IMR-90 (cell line): ENCODE results near the gene M6PR. TPM values are rescaled to one million over a fixed set of nuclear protein-coding genes. Genes with fewer than 3 reads are reported as not detected.

Experiments used
- ATAC-seq: fragments of 200-7000 bp; cut with Tn5 transposase; 2 replicates; pipeline ENCODE4 v1.9.1; 2020; ENCODE audit warnings: low read depth, mild to moderate bottlenecking, moderate library complexity
- BruUV-seq: library from RNA; stranded (reverse); fragments of 400-500 nt; replicated peaks from 2 replicates; lab custom pipeline; 2021; lab: Mats Ljungman, UMichigan
- CTCF ChIA-PET: fragments of 300-600 bp; formaldehyde crosslinking; extraction: SDS; loops from one replicate; lab custom pipeline; 2021; ENCODE audit warnings: antibody characterized with exemption; lab: Yijun Ruan, JAX
- POLR2A ChIA-PET: fragments of 300-600 bp; sonication (Branson Sonifier 250); formaldehyde crosslinking; loops from one replicate; lab custom pipeline; 2022; ENCODE audit warnings: antibody characterized with exemption; ENCODE audit not compliant: unreplicated experiment; lab: Charles Lee
- DNase-seq: peaks from one replicate; pipeline ENCODE4 v3.0.0; 2013
- H2AFZ ChIP-seq: replicated peaks from 2 replicates; pipeline ENCODE3; 2013; ENCODE audit warnings: low read length, mild to moderate bottlenecking; ENCODE audit not compliant: poor library complexity
- H2AK5ac ChIP-seq: 2 replicates; pipeline ENCODE4 v1.6.1; 2013; ENCODE audit warnings: low read depth, low read length, inconsistent platforms
- H2AK9ac ChIP-seq: replicated peaks from 2 replicates; pipeline ENCODE3; 2013; ENCODE audit warnings: mild to moderate bottlenecking, low read depth, low read length, moderate library complexity; ENCODE audit not compliant: poor library complexity
- H2BK120ac ChIP-seq: 2 replicates; pipeline ENCODE4 v1.6.1; 2013; ENCODE audit warnings: low read depth, low read length, inconsistent platforms
- H2BK15ac ChIP-seq: 3 replicates; pipeline ENCODE4 v1.6.1; 2013; ENCODE audit warnings: low read depth, low read length, inconsistent platforms
- H2BK20ac ChIP-seq: 2 replicates; pipeline ENCODE4 v1.6.1; 2013; ENCODE audit warnings: low read depth, mild to moderate bottlenecking, inconsistent platforms, low read length, moderate library complexity
- H2BK5ac ChIP-seq: 2 replicates; pipeline ENCODE4 v1.6.1; 2013; ENCODE audit warnings: mild to moderate bottlenecking, low read depth, low read length, inconsistent platforms; ENCODE audit not compliant: poor library complexity, severe bottlenecking
- H3K14ac ChIP-seq: replicated peaks from 2 replicates; pipeline ENCODE4 v1.6.1; 2013; ENCODE audit warnings: low read depth, low read length, inconsistent platforms
- H3K18ac ChIP-seq: 2 replicates; pipeline ENCODE4 v1.6.1; 2013; ENCODE audit warnings: low read depth, low read length, control low read depth
- H3K23ac ChIP-seq: 2 replicates; pipeline ENCODE4 v1.6.1; 2013; ENCODE audit warnings: low read depth, low read length, inconsistent platforms
- H3K27ac ChIP-seq: 2 replicates; pipeline ENCODE4 v1.5.1; 2013; ENCODE audit warnings: mild to moderate bottlenecking, control low read depth, low read length; ENCODE audit not compliant: insufficient read depth
- H3K27me3 ChIP-seq: 2 replicates; pipeline ENCODE4 v1.6.1; 2013; ENCODE audit warnings: low read length; ENCODE audit not compliant: control insufficient read depth, insufficient read depth
- H3K36me3 ChIP-seq: 2 replicates; pipeline ENCODE4 v1.6.1; 2013; ENCODE audit warnings: low read length, mixed read lengths; ENCODE audit not compliant: control insufficient read depth, insufficient read depth
- H3K4ac ChIP-seq: 2 replicates; pipeline ENCODE4 v1.6.1; 2013; ENCODE audit warnings: low read depth, low read length, inconsistent platforms
- H3K4me1 ChIP-seq: 2 replicates; pipeline ENCODE4 v1.6.1; 2013; ENCODE audit warnings: low read length, mixed read lengths; ENCODE audit not compliant: control insufficient read depth, insufficient read depth
- H3K4me2 ChIP-seq: 2 replicates; pipeline ENCODE4 v1.6.1; 2013; ENCODE audit warnings: low read depth, mild to moderate bottlenecking, control low read depth, low read length, moderate library complexity
- H3K4me3 ChIP-seq: 2 replicates; pipeline ENCODE4 v1.5.1; 2013; ENCODE audit warnings: low read depth, mild to moderate bottlenecking, control low read depth, low read length, moderate library complexity; ENCODE audit not compliant: insufficient read depth
- H3K56ac ChIP-seq: 2 replicates; pipeline ENCODE4 v1.6.1; 2013; ENCODE audit warnings: low read length, inconsistent platforms; ENCODE audit not compliant: insufficient read depth; ENCODE audit errors: extremely low read depth
- H3K79me1 ChIP-seq, 2 experiments: 2 replicates each; pipeline ENCODE4 v1.6.1; 2013; ENCODE audit warnings: low read length in 2 of 2, inconsistent platforms in 1 of 2, low read depth in 1 of 2
- H3K9ac ChIP-seq: 2 replicates; pipeline ENCODE4 v1.6.1; 2013; ENCODE audit warnings: low read depth, low read length, control low read depth
- H3K9me1 ChIP-seq: 2 replicates; pipeline ENCODE4 v1.6.1; 2013; ENCODE audit warnings: low read length, inconsistent platforms; ENCODE audit not compliant: insufficient read depth
- H3K9me3 ChIP-seq: 2 replicates; pipeline ENCODE4 v1.6.1; 2013; ENCODE audit warnings: low read length; ENCODE audit not compliant: control insufficient read depth, insufficient read depth
- H4K20me1 ChIP-seq: 2 replicates; pipeline ENCODE4 v1.6.1; 2013; ENCODE audit warnings: low read length, inconsistent platforms; ENCODE audit not compliant: insufficient read depth
- H4K5ac ChIP-seq: 2 replicates; pipeline ENCODE4 v1.6.1; 2013; ENCODE audit warnings: mild to moderate bottlenecking, low read depth, low read length, control low read depth
- H4K8ac ChIP-seq, 2 experiments: 2 replicates each; pipeline ENCODE4 v1.6.1; 2013; ENCODE audit warnings: low read depth in 2 of 2, low read length in 2 of 2, control low read depth in 1 of 2, inconsistent platforms in 1 of 2
- H4K91ac ChIP-seq: 2 replicates; pipeline ENCODE4 v1.6.1; 2013; ENCODE audit warnings: low read depth, low read length, inconsistent platforms; ENCODE audit not compliant: insufficient read depth
- CEBPB ChIP-seq: IDR thresholded peaks from 2 replicates; pipeline ENCODE4 v1.6.1; 2012; ENCODE audit warnings: low read depth, low read length, improper control_type of control experiment
- CTCF ChIP-seq: conservative IDR thresholded peaks from 2 replicates; pipeline ENCODE4 v1.5.1; 2012; ENCODE audit warnings: mild to moderate bottlenecking, low read depth, low read length, improper control_type of control experiment
- ELK1 ChIP-seq: fragments of 150-350 bp; IDR thresholded peaks from 2 replicates; pipeline ENCODE4 v1.6.1; 2016; ENCODE audit warnings: low read depth, mild to moderate bottlenecking, low read length, moderate library complexity, borderline replicate concordance
- FOS ChIP-seq: fragments of 150-350 bp; IDR thresholded peaks from 2 replicates; pipeline ENCODE4 v1.6.1; 2016; ENCODE audit warnings: low read depth, low read length
- MAZ ChIP-seq: IDR thresholded peaks from 2 replicates; pipeline ENCODE4 v1.6.1; 2012; ENCODE audit warnings: low read depth, mild to moderate bottlenecking, low read length, improper control_type of control experiment, moderate library complexity, borderline replicate concordance
- MXI1 ChIP-seq: IDR thresholded peaks from 2 replicates; pipeline ENCODE4 v1.6.1; 2012; ENCODE audit warnings: low read depth, mild to moderate bottlenecking, low read length, moderate library complexity, borderline replicate concordance
- NFE2L2 ChIP-seq: fragments of 150-350 bp; IDR thresholded peaks from 2 replicates; pipeline ENCODE4 v1.6.1; 2016; ENCODE audit warnings: low read depth, mild to moderate bottlenecking, low read length
- RAD21 ChIP-seq: IDR thresholded peaks from 2 replicates; pipeline ENCODE4 v1.6.1; 2012; ENCODE audit warnings: low read length, improper control_type of control experiment
- RFX5 ChIP-seq: IDR thresholded peaks from 2 replicates; pipeline ENCODE4 v1.8.0; 2012; ENCODE audit warnings: low read depth, mild to moderate bottlenecking, low read length, moderate library complexity
- USF2 ChIP-seq: fragments of 150-350 bp; IDR thresholded peaks from 2 replicates; pipeline ENCODE4 v1.6.1; 2017; ENCODE audit warnings: mild to moderate bottlenecking, antibody characterized with exemption, low read length, low read depth
- dilution Hi-C: fragments of 300-500 bp; cut with HindIII; formaldehyde crosslinking; loops from one replicate; pipeline ENCODE4 v1.14.3; 2018; ENCODE audit warnings: low sequenced_read_pairs; ENCODE audit not compliant: unreplicated experiment
- in situ Hi-C: fragments of 300-500 bp; cut with MboI; formaldehyde crosslinking; loops from 3 replicates; pipeline ENCODE4 v1.14.3; 2019; ENCODE audit warnings: low sequenced_read_pairs, inconsistent platforms, mixed read lengths
- intact Hi-C: fragments of 100-400 bp; cut with micrococcal nuclease; formaldehyde crosslinking; loops from 2 replicates; pipeline ENCODE4 v1.10.0; 2022
- polyA plus RNA-seq, 3 experiments: library from polyadenylated mRNA; depleted of rRNA; stranded (reverse); fragments of >200 nt; gene quantifications; 2 replicates each; pipeline ENCODE4 v1.2.3, GENCODE V29; 2012; ENCODE audit warnings: low replicate concordance in 1 of 3
- total RNA-seq: library from RNA; depleted of rRNA; stranded (reverse); fragments of >200 nt; gene quantifications from 2 replicates; pipeline ENCODE4 v1.2.3, GENCODE V29; 2012

M6PR gene
- total and polyA plus RNA-seq, 2 of the 4 experiments (the other 2 are of a cell fraction): 86.6 to 140 TPM

- Histone ChIP-seq H3K14ac (no peak overlapping the region), H2AK9ac (no peak overlapping the region), H3K27me3 (peaks cover 4% of the 10 kb centered on the region), H4K20me1 (no peaks in the 10 kb centered on the region), H2BK120ac (no peak overlapping the region), H3K4me2 (no peak overlapping the region; the same call in 1 of the 2 replicates), H4K8ac (no peak overlapping the region), H3K4me1 (no peaks in the 10 kb centered on the region), H3K27ac (no peak overlapping the region), H4K91ac (no peak overlapping the region), H4K5ac (no peak overlapping the region), H3K4ac (no peak overlapping the region), H3K56ac (no peak overlapping the region), H3K4me3 (no peak overlapping the region), H3K9me1 (no peaks in the 10 kb centered on the region), H2AK5ac (no peak overlapping the region), H3K9ac (no peak overlapping the region), H2AFZ (no peak overlapping the region), H2BK5ac (no peak overlapping the region), H3K36me3 (no peaks in the 10 kb centered on the region), H3K18ac (no peak overlapping the region), H3K9me3 (no peaks in the 10 kb centered on the region), H2BK20ac (no peak overlapping the region), H3K23ac (no peak overlapping the region), H2BK15ac (no peak overlapping the region), H3K79me1 (no peaks in the 10 kb centered on the region)
- ChIA-PET POLR2A (no interaction called here), CTCF (interaction anchor here (0.8 to 0.9 kb wide), 2 partner anchors 21 to 133 kb away, joined by 3 read pairs; no protein-coding TSS in a partner anchor)
- dilution Hi-C loops: no loop called here
- intact Hi-C loops: loop anchor here (10.0 kb wide), 1 partner anchor 350 kb away; the partner anchor contains the start of gene CLEC4E
- no TSS peak for BruUV-seq
- DNase-seq (no peak), ATAC-seq (no peak)
- no peak for TF ChIP-seq USF2
- no peak for TF ChIP-seq NFE2L2
- no peak for TF ChIP-seq CTCF
- TF ChIP-seq MAZ: no peak
- TF ChIP-seq MXI1: no peak
- TF ChIP-seq CEBPB: no peak
- no peak for TF ChIP-seq ELK1
- TF ChIP-seq RAD21: no peak
- no peak for TF ChIP-seq FOS
- TF ChIP-seq RFX5: no peak
- in situ Hi-C loops: loop anchor here (5.0 kb wide), 1 partner anchor 212 kb away; no protein-coding TSS in a partner anchor
Observed at GRCh38 chr12:8894378-8894777, 55.1 kb downstream of the M6PR start.
